HS-5 (cell line): Measurements from ENCODE around the gene SYT14.
A peak's percentile ranks its signal among the peaks of the same experiment; 100 is the strongest.
"Not testable (repeated sequence)": the region's sequence is repeated elsewhere in the genome, so short reads cannot be mapped to it uniquely, and the experiment has no call there.

ENCODE experiments used
- DNase-seq: peaks from one replicate; pipeline ENCODE4 v3.0.0-alpha.2; 2012; ENCODE audit warnings: low read depth

SYT14 gene

DNA sequence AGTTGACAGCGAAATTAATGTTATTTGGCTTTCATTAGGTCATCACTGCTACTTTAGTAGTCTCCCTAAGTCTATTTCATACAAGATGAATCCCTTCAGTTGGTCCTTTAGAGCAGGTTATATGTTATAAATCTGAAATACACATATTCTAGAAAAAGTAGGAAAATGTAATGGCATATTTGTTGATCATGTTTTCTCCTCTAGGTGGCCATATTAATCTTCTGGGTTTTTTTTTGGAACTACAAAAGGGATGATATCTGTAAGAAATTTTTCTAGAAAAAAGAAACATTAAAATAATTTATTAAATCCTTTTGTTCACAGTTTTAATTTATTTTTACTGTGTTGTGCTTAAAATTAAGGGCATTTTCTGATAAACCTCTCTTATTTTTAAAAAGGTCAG is 87.9 kb downstream of the SYT14 start:
- DNase-seq = no peak

DNA sequence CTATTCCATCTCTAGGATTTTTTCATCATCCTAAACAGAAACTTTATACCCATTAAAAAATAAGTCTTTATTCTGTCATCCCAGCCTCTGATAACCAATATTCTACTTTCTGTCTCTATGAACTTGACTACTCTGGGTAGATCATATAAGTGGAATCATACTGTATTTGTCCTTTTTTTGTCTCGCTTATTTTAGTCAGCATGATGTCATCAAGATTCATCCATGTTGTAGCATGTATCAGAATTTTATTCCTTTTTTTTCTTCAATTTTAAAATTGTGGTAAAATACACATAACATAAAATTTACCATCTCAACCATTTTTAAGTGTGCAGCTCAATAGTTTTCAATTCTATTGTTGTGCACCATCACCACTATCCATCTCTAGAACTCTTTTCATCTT is 90.0 kb downstream of the SYT14 start:
- DNase-seq = no peak

- DNase-seq = no peak
Observed at GRCh38 chr1:210031473-210031872, 93.5 kb downstream of the SYT14 start.

GRCh38 chr1:210043058-210043457 is 105.0 kb downstream of the SYT14 start:
- DNase-seq = no peak

GRCh38 chr1:210049616-210050015 is 111.6 kb downstream of the SYT14 start:
- no peak for DNase-seq

GRCh38 chr1:210050491-210050890 is 112.5 kb downstream of the SYT14 start:
- DNase-seq = not testable (repeated sequence)

- DNase-seq = no peak
Observed at GRCh38 chr1:210053126-210053525, 115.1 kb downstream of the SYT14 start.

DNA sequence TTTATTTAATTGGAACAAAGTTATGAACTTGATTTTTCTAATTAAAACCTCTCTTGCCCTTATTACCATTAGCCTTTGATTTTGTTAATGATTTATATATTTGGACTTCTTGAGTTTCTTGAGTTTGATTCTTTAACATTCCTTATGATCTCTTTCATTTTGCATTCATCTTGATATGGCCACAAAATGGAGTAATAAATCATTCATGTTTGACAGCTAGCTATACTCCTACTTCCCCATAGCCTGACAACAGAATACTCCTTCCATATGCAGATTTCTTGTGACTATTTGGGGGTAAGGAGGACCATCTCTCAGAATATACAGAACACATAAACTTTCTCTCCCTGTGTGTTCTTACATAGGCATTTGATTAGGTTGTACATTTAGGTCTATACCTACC is 119.6 kb downstream of the SYT14 start:
- DNase-seq = no peak

GRCh38 chr1:210061992-210062391 is 124.0 kb downstream of the SYT14 start:
- no peak for DNase-seq

GRCh38 chr1:210070531-210070930 is 132.5 kb downstream of the SYT14 start:
- DNase-seq = no peak

- DNase-seq = peak; percentile 30
Observed at GRCh38 chr1:210072129-210072528, 134.1 kb downstream of the SYT14 start.

GRCh38 chr1:210072896-210073504 is 135.0 kb downstream of the SYT14 start:
- DNase-seq = no peak

- no peak for DNase-seq
Observed at GRCh38 chr1:210074904-210075303, 136.9 kb downstream of the SYT14 start.

GRCh38 chr1:210076620-210077019 is 138.6 kb downstream of the SYT14 start:
- no peak for DNase-seq

GRCh38 chr1:210081494-210081893 is 143.5 kb downstream of the SYT14 start:
- DNase-seq = no peak

- no peak for DNase-seq
Observed at GRCh38 chr1:210085359-210085758, 147.3 kb downstream of the SYT14 start.

GRCh38 chr1:210087058-210087457 is 149.0 kb downstream of the SYT14 start:
- no peak for DNase-seq

DNA sequence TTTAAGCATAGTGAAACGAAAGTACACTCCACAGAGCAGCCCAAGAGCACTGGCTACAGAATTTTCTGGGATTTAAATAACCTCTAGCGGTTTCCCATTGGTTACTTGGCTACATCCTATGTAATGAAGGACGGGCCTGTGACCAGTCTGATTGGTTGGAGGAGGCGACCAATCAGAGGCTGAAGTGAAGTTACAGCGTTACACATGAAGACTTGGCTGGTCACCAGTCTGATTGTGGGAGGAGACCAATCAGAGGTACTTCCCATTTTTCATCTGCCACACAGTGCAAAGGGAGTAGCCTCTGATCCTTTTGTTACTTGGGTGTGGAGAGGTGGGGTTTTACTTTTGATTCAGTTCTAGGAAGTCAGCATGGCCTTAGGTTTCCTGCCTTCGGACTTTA is 151.8 kb downstream of the SYT14 start:
- DNase-seq = no peak

GRCh38 chr1:210092366-210092765 is 154.3 kb downstream of the SYT14 start:
- DNase-seq = no peak

DNA sequence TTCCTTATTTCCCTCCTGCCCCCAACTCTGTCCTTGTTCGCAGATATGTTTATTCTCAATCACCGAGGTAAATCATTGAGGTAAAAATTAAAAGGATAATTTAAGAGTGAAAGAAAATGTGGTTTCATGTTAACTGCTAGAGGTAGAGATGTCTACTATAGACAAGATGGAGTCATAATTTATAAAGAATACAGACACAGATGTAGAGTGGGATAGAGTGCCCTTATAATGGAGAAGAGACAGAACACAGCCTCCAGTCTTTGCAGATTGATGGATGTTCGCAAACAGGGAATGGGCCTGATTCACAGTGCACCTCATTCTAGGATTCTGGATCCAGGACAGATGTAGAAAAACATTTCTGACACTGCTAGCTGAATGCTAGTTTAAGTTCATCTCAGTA is 155.4 kb downstream of the SYT14 start:
- no peak for DNase-seq

DNA sequence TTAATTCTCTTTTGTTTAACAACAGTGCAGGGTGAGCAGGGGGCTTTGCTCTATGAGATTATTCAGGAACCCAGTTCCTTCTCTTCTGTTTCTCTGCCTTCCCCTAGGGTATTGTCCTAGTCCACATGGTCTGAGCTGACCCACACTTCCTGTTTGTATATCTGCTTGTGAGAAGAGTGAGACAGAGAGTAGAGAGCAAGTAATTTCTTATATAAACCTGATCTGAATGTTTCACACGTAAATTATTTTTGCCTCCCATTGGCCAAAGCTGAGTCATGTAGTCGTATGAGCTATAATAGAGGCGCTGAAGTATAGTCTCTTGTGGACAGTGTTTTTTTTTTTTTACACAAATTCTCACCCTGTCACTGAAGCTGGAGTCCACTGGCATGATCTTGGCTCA is 160.3 kb downstream of the SYT14 start:
- no peak for DNase-seq

- no peak for DNase-seq
Observed at GRCh38 chr1:210099921-210100320, 161.9 kb downstream of the SYT14 start.

DNA sequence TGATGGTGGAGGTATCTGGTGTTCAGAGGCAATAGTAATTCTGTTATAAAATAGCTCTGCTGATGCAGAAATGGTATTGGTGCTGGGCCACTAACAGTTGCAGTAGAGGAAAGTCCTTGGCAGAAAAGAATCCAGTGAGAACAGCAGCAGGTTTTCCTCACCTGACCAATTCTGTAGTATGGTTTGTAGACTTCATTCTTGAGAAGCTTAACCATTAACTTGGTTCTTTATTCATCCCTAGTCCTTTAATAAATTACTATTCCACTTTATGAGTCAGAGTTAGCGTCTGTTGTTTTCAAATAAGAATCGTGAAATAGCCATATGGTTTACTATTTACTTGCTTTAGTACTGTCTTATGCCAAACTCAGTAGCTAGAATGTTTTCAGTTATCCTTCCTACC is 166.1 kb downstream of the SYT14 start:
- DNase-seq = no peak

DNA sequence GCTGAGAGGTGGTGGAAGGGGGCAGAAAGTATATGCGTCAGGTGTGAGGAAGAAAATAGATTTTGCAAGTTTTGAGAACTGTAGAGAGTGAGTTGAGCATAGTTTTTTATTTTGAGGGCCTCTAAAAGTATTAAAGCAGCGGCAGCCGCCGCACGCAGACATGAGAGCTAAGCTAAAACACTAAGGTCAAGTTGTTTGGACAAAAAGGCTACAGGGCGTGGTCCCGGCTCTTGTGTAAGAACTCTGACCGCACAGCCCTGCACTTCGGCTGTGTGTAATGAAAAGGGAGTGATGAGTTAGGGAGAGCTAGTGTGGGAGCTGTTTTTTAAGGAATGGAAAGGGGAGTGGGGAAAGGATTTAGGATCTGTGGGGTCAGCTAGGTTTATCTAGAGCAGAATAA is 174.9 kb downstream of the SYT14 start:
- DNase-seq = not testable (repeated sequence)

- DNase-seq = no peak
Observed at GRCh38 chr1:210117198-210117597, 179.2 kb downstream of the SYT14 start.
